HG02884 (cell line): ENCODE results near the gene L3MBTL2.

ENCODE experiments used
- ATAC-seq: cut with Tn5 transposase; IDR thresholded peaks from one replicate; pipeline ENCODE4 v1.9.1; 2021; ENCODE audit warnings: mild to moderate bottlenecking, moderate library complexity; ENCODE audit not compliant: unreplicated experiment

L3MBTL2 gene

GRCh38 chr22:41206719-41207118, 1.6 kb downstream of the L3MBTL2 start:
- ATAC-seq, result no peak

GRCh38 chr22:41215409-41215808, 10.3 kb downstream of the L3MBTL2 start:
- no peak for ATAC-seq

GRCh38 chr22:41215926-41216325, 10.8 kb downstream of the L3MBTL2 start:
- ATAC-seq, result no peak

- no peak for ATAC-seq
Measured at GRCh38 chr22:41216984-41217383, 11.9 kb downstream of the L3MBTL2 start.

- no peak for ATAC-seq
Measured at GRCh38 chr22:41217553-41218157, 12.5 kb downstream of the L3MBTL2 start.

- no peak for ATAC-seq
Measured at GRCh38 chr22:41222846-41223507, 17.9 kb downstream of the L3MBTL2 start.

GRCh38 chr22:41223535-41223934, 18.4 kb downstream of the L3MBTL2 start:
- ATAC-seq, result no peak

- no peak for ATAC-seq
Measured at GRCh38 chr22:41226723-41227655, 21.9 kb downstream of the L3MBTL2 start.

- ATAC-seq, result no peak
Measured at GRCh38 chr22:41229215-41229614, 24.1 kb downstream of the L3MBTL2 start.

GRCh38 chr22:41229730-41230400, 24.8 kb downstream of the L3MBTL2 start:
- no peak for ATAC-seq

GRCh38 chr22:41230401-41230785, 25.3 kb downstream of the L3MBTL2 start:
- ATAC-seq, result no peak

- ATAC-seq, result no peak
Measured at GRCh38 chr22:41231369-41231768, 26.3 kb downstream of the L3MBTL2 start.

- ATAC-seq, result no peak
Measured at GRCh38 chr22:41234815-41235695, 29.9 kb downstream of the L3MBTL2 start.

GRCh38 chr22:41237036-41237706, 32.1 kb downstream of the L3MBTL2 start:
- no peak for ATAC-seq

GRCh38 chr22:41237707-41238569, 32.8 kb downstream of the L3MBTL2 start:
- no peak for ATAC-seq

- no peak for ATAC-seq
Measured at GRCh38 chr22:41238570-41239442, 33.7 kb downstream of the L3MBTL2 start.

- ATAC-seq, result no peak
Measured at GRCh38 chr22:41239443-41240128, 34.5 kb downstream of the L3MBTL2 start.
